Activated CD8-positive, alpha-beta memory T cell treated with anti-CD3 and anti-CD28 coated beads for 4 hours (primary cell): ENCODE results near the gene BRPF1.

Source experiments
- DNase-seq, 2 donors: peaks; one replicate each; pipeline ENCODE4 v3.0.0-alpha.2; 2020; ENCODE audit warnings: low read depth in 2 of 2

BRPF1 gene

DNA sequence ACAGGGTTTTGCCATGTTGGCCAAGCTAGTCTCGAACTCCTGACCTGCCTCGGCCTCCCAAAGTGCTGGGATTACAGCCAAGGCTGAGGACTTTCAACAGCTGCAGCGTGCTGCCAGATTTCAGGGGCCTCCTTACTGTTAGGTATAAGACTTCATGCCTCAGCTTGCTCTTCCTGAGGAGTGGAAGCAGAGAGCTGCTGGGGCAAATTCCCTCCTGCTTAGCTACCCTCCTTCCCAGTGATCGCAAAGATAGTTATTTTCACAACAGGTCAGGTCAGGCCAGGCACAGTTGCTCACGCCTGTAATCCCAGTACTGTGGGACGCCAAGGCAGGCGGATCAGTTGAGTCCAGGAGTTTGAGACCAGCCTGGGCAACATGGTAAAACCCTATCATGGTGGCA lies 30.5 kb upstream of the BRPF1 start:
- no peak for DNase-seq

- no peak for DNase-seq
These were observed 29.8 kb upstream of the BRPF1 start for GRCh38 chr3:9701711-9702110.

DNA sequence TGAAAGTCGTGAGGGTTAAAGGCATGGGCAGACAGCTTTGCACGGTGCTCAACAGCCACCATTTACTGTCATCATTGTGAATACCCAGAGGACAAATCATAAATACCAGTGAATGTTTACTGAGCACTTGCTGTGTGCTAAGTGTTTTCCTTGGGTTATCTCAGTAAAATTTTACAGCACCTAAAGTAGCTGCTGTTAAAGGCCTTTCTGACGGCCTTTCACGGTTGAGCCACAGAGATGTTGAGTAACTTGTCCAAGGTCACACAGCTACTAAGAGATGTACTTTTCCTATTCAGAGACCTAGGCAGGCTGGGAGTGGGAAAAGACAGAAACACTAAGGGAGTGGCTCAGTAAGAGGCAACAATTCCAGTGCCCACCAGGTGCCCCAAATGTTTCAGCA lies 28.3 kb upstream of the BRPF1 start:
- no peak for DNase-seq

GRCh38 chr3:9703736-9704346 lies 27.7 kb upstream of the BRPF1 start, which contains the start of gene CPNE9:
Gene CPNE9 (plus strand): TSS chr3:9703833. CDS start chr3:9703997, 164 bp downstream.
- DNase-seq, result no peak

- DNase-seq, result no peak
These were observed 26.9 kb upstream of the BRPF1 start for GRCh38 chr3:9704347-9705322.

GRCh38 chr3:9710174-9710739 lies 21.3 kb upstream of the BRPF1 start:
- DNase-seq, result no peak

DNA sequence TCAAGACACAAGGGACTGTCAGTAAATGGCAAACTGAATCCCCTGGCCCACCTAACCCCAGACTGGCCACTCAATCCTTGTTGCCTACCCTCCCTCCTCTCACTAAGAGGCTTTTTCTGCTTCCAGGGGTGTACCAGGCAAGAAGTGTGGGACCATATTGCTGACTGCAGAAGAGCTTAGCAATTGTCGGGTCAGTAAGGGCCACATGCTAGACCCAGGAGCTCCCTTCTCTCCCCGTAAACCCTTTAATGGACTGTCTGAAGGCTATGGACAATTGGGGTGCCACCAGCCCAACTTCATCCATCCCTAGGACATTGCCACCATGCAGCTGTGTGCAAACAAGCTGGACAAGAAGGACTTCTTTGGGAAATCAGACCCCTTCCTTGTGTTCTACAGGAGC lies 19.1 kb upstream of the BRPF1 start:
- no peak for DNase-seq

- no peak for DNase-seq
These were observed 18.4 kb upstream of the BRPF1 start for GRCh38 chr3:9713142-9713541.

- no peak for DNase-seq
These were observed 16.4 kb upstream of the BRPF1 start for GRCh38 chr3:9715136-9715535.

GRCh38 chr3:9715764-9716437 lies 15.6 kb upstream of the BRPF1 start:
- peak in 1 of 2 donors; percentile 30 for DNase-seq

DNA sequence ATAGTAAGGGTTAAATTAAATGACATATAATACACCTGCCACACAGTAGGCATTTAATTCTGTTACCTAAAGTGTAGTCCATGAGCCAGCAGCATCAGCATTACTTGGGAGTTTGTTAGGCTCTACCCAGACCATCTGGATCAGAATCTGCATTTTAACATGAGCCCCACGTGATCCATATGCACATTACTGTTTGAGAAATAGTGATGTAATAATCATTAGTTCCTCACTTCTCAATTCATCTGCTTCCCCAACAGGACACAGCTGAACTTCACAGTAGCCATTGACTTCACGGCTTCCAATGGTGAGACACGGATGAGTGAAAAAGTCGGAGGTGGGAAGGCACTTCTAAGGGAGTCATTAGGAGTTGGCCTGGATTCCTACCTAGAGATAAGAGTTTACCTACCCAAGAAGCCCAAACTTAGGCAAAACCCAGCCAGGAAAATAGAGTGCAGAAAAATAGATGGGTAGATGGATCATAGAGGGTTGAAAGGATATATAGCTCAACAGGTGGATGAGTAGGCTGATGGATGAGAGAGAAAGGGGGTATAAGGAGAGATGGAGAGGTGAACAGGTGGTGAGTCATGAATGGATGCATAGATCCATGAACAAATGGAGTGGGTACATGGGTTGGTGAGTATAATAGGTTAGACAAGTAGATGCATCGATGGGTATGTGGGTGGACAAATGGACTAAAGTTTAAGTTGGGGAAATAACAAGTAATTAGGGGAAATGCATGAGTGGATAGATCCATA lies 14.6 kb upstream of the BRPF1 start:
- DNase-seq, result no peak

DNA sequence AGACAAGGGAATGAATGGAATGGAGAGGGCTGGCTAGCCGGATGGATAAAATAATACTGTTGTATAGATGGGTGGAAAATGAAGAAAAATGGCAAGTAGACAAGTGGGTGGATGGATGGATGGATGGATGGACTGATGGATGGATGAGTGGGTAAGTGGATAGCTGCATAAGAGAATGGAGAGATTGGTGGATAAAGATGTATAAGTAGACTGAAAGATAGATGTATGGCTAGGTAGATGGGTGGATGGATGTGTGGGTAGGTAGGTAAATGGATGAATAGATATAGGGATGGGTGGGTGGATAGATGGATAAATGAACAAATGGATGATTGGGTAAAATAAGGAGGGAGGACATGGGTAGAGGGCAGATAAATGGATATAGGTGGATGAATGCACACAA lies 14.0 kb upstream of the BRPF1 start:
- DNase-seq, result no peak

GRCh38 chr3:9718118-9718517 lies 13.4 kb upstream of the BRPF1 start:
- no peak for DNase-seq

DNA sequence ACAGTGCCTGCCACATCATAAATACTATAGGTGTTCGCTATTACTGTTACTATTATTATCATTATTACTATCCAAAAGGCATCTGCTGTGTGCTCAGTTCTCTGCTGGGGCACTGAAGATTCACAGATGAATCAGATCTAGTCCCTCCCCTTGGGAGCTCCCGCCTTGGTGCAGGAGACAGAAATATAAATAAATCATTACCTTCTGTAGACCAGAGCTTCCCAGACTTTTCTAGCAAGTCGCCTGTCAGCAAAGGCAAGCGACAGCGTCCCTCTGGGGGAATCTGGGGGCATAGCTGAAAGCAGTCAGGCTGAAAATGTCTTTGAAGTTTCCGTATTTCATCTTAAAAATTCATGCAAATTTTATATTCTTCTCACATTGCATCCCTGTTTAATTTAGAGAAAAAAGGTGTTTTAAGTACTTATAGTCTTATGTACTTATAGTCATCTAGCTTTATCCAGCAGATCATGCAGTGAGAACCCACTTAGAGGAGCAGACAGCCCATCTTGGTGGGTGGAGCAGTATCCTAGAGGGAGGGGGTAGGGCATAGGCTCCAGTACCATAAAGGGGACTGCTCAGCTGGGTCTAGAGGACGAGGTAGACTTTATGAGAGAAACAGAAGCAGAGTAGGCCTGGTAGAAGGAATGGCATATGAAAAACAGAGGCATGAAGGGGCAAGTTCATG lies 10.4 kb upstream of the BRPF1 start:
- no peak for DNase-seq

DNA sequence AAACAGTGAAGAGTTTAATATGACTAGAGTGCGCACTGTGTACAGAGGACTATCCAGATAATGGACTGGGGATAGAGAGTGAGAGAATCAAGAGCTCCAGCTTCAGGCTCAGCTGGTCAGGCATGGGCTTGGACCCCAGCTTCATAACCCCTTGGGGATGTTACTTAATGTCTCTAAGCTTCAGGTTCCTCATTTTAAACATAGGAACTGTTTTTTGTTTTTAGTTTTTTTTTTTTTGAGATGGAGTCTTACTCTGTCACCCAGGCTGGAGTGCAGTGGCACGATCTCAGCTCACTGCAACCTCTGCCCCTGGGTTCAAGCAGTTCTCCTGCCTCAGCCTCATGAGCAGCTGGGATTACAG lies 9.9 kb upstream of the BRPF1 start:
- no peak for DNase-seq

- DNase-seq, result no peak
These were observed 5.6 kb upstream of the BRPF1 start for GRCh38 chr3:9725775-9726515.

DNA sequence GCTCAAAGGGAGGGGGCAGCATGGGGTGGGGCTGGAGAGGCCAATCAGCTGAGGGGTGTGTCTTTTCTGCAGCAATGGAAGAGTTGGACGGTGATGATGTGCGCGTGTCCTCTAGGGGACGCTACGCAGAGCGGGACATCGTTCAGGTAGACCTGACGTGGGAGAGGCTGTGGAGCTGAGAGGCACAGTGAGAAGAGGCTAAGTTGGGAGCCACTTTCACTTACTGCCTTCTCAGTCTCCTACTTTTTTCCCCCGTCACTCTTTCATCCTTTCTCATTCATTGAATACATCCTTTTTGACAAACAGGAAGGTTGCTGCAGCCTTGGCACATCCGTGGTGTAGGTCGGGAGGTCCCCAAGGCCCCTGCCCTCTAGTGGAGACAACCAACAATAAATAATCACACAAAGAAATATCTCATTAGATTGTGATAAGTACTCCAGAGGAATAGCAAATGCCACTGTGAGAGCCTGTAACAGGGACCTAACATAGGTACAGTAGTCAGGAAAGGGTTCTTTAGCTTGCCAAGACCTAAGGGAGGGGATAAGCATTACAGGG lies 4.4 kb upstream of the BRPF1 start:
- DNase-seq, result no peak

DNA sequence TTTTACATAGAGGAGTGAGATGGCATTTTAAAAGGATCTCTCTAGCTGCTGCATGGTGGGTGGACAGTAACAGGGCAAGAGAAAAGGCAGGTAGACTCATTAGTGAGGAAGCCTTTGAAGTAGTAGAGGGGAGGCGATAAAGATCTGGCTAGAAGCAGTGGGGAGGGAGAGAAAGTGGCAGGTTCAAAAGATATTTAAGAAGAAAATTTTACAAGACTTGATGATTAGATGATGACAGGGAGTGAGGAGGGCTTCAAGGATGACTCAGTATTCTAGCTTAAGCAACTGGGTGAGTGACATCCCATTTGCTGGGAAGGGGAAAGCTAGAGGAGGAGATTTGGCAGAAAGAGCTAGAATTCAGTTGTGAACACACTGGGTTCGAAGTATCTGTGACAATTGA lies 3.8 kb upstream of the BRPF1 start:
- no peak for DNase-seq

DNA sequence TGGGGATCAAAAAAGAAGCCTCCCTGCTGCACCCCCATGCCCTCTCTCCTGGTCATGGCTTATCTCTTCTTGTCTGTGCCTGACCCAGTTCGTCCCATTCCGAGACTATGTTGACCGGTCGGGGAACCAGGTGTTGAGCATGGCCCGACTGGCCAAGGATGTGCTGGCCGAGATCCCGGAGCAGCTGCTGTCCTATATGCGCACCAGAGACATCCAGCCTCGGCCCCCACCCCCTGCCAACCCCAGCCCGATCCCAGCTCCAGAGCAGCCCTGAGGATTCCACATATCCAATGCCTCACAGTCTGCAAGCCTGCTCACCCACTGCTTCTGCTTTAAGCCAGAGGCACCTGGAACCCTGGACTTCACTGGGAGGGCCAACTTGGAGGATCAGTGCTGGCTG lies 2.1 kb upstream of the BRPF1 start:
- no peak for DNase-seq

GRCh38 chr3:9730657-9731205 lies 804 bp upstream of the BRPF1 start:
- DNase-seq, result no peak
